Glomerular endothelial cell (primary cell): ENCODE data around the gene FAM25G. TPM values are rescaled to one million over a fixed set of nuclear protein-coding genes. Genes with fewer than 3 reads are reported as not detected.
"Not testable (repeated sequence)": the region's sequence is repeated elsewhere in the genome, so short reads cannot be mapped to it uniquely, and the experiment has no call there.

Experiments
- DNase-seq: peaks from one replicate; pipeline ENCODE4 v3.0.0-alpha.2; 2011; ENCODE audit warnings: low read depth, low spot score; ENCODE audit errors: extremely low read depth
- total RNA-seq: library from RNA; depleted of rRNA; stranded (reverse); fragments of >200 nt; gene quantifications from 2 replicates; pipeline ENCODE4 v1.2.3, GENCODE V29; 2015

FAM25G gene
- total RNA-seq, 1 donor from 2014 or later, result not detected

DNA sequence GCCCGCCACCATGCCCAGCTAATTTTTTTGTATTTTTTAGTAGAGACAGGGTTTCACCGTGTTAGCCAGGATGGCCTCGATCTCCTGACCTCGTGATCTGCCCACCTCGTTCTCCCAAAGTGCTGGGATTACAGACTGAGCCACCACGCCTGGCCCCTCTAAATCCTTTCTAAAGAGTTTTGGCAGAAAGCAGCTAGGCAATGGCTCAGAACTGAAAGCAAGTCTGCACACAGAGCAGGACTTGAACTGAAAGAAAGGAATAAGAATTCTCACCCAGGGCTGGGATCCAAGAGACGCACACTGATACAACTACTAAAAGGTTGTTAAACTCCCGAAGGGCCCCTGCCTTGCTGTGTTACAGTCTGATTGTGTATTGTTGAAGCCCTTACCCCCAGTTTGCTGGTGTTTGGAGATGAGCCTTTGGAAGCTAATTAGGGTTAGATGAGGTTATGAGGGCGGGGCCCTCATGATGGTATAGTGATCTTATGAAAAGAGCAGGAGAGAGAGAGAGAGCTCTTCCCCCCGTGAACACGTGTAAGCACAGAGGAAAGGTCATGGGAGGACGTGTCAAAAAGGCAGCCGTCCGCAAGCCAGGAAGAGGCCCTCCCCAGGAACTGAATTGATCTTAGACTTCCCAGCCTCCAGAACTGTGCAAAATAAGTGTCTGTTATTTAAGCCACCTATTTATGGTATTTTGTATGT is 26.1 kb downstream of the FAM25G start:
- DNase-seq, result not testable (repeated sequence)

DNA sequence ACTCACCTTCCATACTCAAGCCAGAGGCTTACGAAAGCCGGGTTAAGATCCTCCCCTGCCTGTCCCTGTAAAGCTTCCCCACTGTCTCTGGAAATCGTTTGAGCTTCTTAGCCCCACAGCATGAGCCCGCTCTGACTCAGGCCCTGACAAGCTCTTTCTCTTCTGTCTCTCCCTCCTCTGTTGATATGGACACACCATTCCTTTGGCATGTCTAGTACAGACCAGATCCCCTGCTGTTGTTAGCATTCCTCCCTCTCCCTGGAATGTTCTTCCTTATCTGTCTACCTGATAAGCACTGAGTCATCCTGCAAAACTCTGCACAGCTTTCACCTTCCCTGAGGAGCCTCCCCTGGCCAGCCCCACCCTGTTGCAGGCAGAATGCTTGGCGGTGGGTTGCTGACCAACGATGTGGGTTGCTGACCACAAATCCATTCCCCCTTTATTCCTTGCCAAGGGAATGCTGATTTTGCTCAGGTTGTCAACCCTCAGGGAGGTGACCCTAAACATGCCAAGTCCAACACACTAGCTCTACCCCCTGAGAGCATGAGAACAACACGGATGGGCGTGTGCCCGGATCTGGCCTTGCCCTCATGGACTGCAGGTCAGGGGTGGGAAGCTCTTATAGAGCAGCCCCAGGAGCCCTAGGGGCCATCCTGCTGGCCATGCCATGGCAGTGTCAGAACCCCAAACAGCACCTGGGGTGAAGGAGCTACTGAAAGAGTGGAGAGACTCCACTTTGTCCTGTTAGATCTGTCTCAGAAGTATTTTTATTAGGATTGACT is 28.7 kb downstream of the FAM25G start:
- not testable (repeated sequence) for DNase-seq

DNA sequence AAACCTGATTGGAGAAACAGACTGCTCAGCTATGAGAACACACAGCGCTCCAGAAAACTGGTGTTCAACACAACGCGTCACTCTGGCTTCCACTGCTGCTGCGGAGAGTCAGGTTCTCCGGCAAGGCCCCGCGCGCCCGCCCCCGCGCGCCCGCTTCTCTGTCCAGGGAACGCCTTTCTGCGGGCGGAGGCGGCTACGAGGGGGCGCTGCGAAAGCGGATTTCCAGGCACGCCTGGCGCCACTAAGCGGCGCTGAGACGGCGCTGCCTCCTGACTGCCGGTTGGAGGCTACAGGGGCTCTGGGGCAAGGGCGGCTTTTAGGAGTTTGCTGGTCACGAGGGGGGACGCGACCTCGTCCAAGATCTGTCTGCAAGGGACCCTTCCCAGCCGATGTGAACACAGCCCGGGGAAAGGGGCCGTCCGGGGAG is 30.2 kb downstream of the FAM25G start:
- DNase-seq, result not testable (repeated sequence)

DNA sequence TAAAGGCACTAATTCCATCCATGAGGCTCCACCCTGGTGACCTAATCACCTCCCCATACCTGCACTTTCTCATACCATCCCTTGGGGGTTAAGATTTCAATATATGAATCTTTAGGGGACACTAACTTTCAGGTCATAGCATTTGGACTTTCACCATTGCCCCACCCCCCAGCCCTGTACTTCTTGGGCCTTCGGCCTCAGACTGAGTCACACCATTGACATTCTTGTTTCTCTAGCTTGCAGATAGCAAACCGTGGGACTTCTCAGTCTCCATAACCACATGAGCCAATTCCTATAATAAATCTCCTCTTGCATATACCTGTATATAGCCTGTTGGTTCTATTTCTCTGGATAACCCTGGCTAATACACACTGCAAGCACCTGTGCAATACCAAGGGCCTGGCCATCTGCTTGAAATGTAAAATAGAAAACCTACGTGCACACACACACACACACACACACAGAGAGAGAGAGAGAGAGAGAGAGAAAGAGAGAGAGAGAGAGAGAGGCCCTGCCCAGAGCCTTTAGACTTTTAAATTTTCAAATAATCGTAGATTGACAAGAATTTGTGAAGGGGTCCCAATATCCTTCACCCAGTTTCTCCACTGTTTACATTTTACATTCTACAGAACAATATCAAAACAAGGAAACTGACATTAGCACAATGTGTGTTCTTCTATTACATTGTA is 32.9 kb downstream of the FAM25G start:
- DNase-seq, result no peak

DNA sequence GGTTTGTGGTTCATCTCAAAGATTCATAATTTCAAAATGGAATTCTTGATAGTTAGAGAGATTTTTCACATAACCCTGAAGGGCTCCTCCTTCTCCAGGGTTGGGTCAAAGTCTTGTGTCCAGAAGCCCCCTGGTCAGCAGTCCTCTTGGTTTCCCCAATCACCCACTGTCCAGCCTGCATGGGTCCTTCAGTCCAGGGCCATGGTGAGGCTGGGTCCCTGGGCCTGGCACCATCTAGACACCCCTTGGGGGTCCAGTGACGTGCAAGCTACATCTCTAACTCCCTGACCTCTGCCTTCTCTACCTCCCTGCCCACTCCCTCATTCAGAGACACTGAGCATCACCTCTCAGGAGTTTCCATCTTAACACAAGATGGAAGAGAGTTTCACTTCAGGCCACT is 33.7 kb downstream of the FAM25G start:
- DNase-seq, result no peak

DNA sequence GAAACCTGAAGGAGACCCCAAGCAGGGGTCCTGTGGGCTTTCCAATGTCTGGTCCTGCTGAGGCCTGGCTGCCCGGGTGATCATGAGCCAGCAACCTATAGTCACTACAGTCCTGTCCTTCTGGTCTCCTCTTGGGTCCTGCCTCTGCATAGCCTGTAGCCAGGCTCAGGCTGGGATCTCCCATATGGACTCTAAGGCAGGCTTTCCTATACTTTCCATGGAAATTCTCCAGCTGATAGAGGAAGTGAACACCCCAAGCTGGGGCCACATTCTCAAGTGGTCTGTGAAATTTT is 34.0 kb downstream of the FAM25G start:
- no peak for DNase-seq

DNA sequence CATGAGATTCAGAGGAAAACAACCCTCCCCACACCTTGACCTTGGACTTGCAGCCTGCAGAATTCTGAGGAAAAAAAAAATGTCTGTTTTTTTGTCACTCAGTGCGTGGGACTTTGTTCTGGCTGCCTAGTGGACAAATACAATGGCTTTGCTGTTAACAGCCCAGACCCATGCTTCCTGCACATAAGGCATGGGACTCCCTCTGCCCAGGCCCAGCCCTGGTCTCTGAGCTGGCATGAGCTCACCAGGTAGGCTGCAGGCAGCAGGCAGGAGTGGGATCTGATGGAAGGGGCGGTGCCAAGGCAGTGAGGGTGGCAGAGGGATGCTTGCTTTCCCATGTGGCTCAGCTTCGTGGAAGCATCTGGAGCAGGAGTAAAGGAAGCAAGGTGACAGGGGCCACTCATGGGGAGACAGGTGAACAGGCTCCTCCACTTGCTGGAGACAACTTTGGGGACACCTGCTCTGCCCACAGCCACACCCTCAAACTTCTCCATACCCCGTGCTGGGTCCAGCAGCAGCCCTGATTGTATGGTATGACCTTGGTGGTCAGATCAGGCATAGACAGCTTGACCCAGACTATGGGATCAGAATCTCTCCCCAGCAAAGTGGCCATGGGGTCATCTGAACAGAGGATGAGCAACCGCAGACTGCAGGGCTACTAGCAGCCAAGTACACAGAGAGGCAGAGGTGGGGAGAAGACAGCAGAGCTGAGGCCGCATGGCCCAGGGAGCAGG is 34.5 kb downstream of the FAM25G start:
- no peak for DNase-seq

DNA sequence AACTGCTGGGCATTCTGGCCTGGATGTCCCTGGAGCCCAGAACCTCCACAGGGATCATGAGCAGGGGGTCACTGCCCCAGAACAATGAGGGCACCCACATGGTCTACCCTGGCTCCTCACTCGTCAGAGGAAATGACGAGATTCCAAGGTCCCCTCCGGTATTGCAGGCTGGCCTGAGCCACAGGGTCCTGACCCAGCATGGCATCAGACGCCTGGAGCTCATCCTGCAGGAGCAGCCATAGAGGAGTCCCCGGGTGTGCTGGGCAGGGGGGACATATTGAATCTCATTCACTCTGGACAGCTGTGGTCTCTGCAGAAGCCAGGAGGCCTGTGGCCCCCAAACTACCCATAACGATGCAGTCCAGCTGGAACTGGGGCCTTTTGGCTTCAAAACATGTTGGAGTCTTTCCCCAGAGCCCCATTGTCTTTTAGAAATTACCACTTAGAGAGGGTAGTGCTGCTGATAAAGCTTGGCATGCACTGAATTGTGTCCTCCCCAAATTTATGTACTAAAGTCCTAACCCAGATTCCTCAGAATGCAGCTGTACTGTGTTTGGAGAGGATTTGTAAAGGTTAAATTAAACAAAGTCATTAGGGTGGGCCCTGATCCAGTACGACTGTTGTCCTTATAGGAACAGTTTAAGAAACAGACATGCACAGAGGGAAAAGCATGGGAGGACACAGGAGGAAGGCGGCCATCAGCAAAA is 35.3 kb downstream of the FAM25G start:
- DNase-seq, result no peak

DNA sequence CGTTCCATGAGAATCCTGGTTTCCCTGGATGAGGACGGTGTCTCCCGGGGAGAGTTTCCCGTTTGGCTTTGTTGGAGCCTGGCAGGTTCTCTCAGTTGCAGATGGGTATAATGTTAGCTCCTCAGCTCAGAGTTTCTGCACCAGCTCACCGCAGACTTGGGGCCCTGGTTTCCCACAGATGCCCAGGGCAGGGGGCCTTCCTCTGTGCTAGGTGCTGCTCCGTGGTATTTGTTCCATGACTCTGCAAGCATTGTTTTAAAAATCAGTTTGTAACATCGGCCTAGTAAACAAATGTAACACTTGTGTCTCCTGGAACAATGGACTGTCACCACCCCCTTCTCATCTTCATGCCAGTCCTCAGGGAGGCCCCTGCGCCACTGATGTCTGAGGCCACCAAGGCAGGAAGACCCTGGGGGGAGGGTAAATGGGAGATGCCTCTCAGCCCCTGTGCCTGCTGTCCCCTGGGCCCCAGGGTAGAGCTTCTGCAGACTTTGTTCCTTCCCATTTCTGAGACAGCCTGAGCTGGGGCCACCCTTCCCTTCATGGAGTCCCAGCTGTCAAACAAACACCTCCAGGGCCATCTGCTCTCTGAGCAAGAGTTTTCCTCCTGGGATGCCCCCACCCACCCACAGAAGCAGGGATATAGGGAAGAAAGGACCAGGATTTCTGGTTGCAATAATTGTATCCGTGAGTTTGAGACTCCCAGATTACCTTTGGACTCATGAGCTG is 36.0 kb downstream of the FAM25G start:
- not testable (repeated sequence) for DNase-seq

DNA sequence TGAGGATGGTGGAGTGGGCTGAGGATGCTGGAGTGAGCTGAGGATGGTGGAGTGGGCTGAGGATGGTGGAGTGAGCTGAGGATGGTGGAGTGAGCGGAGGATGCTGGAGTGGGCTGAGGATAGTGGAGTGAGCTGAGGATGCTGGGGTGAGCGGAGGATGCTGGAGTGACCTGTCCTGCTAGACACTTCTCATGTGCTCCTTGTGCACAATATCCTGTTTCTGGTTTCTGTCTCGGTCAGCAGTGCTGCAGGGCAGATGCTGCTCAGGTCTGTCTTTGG is 36.8 kb downstream of the FAM25G start:
- no peak for DNase-seq

DNA sequence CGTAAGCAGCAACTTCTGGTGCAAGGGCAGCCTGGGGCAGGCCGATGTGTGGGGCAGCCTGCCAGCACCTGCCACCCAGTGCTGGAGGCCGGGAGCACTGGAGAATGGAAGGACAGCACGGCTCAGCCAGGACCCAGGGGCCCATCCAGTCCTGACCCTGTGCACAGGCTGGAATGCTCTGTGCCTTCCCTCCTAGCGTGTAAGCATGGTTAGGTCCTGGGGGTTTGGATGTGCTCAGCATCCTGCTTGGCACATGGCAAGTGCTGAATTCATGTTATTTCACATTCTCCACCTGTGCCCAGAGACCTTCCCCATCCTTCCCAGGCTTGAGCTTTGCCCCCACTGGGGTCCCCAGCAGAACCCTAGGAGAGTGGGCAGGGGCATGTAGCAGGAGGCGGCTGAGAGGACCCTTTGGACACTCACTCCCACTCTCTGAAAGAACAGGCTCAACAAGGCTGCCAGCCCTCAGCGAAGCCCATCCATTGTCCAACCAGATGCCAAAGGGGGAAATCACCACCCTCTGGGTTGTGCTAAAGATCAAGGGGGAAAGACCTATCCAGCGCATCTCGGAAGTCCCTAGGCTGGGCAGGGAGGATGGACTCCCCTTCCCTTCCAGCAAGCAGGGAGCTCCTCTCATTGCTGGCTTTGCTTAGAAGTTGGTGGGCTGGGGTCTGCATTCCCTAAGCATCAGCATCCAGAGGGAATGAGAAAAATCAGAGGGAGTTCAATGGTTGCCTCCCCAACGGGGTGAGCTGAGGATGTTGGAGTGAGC is 37.3 kb downstream of the FAM25G start:
- no peak for DNase-seq

DNA sequence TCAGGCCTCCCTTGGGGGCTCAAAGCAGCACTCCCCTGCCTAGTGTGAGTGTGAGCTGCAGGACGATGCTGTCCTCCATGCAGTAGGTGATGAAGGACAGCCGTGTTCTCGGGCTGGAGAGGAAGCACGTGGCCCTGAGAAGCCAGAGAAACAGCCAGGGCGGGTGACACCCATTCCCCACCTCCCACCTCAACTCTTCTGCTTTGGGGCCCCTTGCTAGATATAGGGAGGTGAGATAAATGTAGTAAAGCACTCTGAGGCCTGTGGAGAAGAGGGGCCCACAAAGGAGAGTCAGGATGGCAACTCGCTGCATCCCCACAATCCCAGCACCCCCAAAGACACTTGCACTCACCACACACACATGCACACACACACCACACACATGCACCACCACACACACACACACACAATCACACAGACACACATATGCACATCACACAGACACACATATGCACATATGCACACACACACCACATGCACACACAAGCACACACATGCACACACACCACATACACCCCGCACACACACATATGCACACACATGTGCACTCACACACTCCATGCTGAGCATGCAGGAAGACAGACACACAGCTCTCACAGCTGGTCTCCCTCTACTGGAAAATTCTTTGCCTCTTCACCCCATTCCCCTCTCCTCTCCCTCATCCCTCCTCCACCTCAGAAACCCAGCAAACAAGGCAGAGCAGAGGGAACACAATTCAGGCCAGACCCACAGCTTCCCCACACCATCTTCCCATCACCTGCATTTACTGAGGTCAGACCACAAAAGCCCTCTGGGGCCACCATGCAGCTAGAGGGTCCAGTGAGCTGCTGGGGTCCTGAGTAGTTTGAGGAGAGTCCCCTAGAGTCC is 38.1 kb downstream of the FAM25G start:
- DNase-seq, result no peak

DNA sequence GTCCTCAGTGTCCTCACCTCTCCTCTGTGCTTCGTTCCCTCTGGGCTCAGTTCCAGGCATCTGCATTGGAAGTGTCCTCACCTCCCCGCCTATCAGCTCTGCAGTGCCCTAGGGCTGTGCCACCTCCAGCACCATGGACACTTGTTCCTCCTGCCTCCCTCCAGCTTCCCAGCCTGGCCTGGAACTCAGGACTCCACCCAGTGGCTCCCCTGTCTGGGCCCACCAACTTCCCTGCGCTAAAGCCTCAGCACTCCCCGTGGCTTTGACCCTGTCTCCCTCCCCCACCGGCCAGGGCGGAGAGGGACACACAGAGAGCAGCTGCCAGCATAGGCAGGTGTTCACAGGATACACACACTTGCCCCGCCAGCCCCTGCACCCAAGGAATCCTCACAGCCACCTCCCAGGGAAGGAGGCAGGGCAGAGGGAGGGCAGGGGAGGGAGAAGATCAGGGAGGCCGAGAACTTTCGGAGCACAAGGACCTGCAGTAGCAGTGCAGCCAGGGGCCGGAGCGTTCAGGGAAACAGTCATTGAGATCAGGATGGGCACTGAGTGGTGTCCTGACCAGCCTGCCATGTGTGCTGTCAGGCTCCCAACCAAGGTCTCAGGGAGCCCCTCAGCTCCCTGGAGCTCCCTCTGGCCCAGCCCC is 38.9 kb downstream of the FAM25G start:
- no peak for DNase-seq

DNA sequence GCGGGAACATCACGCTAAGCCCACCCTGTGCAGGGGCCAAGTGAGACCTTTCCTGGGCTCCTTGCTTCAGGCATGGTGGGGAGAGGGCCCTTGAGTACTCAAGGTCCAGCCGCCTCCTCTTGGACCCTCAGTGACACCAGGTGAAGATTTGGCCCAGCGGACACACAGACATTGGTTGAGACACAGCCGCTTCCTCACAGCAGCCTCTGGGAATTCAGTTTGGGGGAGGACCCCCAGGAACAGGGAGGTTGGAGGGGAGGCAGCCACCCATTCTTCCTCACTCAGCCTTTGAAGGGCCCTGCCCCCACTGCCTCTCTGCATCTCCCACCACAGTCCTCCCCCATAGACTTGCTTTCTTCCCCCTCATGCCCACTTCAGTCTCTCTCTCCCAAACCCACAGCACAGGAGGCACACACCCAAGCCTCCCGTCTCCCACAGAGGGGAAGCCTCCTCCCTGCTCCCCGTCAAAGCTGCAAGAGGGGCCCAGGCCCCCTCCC is 39.5 kb downstream of the FAM25G start:
- DNase-seq, result no peak

DNA sequence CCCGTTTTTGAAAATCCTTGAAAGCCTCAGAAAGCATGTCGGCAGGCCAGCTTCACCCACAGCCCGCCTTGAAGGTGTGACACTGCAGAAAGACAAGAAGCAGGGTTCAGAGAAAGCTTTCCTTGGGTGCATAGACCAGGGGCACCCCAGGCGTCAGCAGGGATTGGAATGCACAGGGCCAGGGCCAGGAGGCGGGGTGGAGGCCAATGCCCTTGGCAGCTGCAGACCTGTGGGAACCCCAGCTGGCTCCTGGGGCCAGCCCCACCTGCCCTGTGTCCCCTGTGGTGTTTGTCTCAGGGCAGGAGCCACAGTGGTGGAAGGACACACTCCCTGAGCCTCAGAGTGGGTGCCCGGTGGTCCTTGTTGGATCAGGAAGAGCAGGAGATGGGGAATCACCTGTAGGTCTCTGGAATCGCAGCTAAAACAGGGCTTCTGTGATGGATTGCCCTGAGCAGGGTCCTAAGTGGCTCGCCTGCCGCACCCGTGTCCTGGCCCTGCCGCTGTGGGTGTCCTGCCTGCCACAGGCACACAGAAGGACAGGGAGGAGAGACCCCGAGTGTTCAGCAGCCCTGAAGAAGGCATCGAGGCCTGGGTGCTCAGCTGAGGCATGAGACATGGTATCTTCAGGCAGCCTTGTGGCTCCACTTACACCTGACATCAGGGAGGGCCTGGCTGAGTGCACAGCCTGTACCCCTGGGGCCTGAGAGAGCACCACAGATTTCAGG is 40.1 kb downstream of the FAM25G start:
- DNase-seq, result no peak

DNA sequence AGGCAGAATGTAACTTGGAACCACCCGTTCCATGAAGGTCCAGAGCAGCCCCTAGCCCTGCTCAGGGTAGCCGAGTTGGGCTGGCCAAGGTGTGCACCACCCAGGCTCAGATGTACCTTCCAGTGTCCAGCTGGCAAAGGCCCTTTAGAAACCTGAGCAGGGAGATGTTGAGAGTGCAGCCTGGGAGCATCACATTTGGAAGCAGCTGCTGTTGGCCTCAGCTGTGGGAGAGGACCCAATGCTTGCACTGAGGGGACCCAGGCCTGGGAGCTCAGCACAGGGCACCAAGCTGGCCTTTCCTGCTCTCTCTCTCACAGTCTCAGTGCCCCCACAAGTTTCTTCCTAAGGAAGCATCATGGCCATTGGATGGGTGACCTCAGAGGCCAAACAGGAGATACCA is 41.1 kb downstream of the FAM25G start:
- no peak for DNase-seq

DNA sequence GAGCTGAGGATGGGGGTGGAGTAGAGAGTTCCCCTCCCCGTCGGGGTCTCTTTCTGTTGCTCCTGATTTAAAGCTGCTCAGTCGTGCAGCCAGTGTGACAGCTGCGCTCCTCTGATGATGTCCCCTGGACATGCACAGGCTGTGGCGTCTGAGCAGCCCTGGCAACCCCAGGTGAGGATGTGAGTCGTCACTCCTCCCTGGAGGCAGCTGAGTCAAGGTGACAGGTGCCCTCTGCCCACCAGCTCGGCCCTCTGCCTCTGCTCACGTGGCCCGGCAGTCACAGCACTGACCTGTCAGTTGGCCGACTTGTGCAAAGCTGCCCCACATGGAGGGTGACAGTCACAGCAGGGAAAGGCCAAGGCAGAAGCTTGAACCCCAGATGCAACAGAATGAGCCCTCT is 41.5 kb downstream of the FAM25G start:
- DNase-seq, result no peak
